ENCODE measurements around the gene RPS5. TPM values are rescaled to one million over a fixed set of nuclear protein-coding genes. Genes with fewer than 3 reads are reported as not detected.

The RPS5 gene
- total RNA-seq (2022; extraction: Qiagen RNA extraction): 2,190 to 2,596 TPM (median 2,481 TPM) in 5 replicates

DNA sequence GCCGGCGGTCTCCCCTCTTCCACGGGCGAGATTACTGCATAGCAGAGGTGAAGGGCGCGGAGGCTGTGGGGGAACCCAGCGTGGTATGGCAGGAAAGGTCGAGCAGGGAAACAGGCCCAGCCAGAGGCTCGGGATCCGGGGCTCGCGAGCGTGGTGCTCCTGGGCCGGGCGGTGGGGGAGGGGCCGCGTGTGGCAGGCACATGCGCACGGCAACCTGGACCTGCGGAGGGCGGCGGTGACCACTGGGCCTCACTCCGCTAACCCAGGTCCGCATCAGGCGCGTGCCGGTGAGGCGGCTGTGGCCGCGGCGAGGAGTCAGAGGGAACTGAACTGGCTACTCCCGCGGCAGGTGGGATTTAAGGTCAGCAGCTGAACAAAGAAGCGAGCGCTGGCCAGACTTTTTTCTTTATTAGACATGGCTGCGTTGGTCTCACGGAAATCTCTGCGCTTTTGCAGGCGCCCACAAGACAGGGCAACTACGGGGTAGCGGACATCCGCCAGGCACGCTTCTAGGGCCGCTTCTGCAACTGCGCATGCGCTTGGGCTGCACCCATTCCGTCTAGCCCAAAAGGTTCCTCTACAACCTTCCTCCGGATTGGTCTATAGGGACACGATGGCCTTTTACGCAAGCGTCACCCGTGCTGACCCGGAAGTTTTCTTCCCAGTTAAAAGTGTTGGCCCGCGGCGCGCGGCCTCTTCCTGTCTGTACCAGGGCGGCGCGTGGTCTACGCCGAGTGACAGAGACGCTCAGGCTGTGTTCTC, at the start of gene RPS5:
RPS5 (plus strand) TSS at position 694 of the 762 bp plus-strand sequence. CDS start 869 bp downstream, outside the sequence.

DNA sequence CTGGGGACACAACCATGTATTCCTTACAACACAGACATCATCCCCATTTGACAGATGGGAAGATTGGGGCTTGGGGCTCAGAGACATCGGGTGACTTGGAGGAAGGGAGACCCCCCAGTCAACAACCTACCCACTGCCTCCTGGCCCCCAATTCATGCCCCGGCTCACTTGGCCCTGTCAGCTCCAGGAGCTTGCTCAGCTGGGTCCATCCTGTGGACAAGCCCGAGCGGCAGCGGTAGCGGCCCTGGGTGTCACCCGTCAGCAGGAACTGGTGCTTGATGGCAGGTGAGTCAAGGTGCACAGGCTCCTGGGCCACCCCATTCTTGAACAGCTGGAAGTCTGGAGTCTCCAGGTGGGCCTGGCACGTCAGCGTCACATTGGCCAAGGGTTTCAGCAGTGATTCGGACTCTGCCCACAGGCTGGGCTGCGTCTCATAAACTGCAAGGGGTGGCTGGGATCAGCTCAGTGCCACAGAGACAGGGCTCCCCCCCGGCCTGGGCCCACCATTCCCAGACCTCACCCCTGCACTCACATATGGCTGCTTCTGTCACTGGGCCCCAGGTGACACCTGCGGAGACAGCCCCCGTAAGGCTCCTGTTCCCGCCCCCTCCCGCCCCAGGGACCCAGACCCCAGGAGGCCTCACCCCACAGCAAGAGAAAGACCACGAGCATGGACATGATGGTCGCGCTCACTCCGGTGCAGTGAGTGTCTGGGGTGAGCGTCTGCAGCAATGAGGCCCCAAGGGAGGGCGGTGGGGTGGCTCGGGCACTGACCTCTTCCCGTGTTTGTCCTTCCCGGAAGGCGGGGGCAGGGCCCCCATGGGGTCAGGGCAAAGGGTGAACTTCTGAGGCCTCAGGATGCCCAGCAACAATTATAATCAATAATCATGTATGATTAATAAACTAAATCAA, 34.1 kb upstream of the RPS5 start, which contains the start of gene A1BG:
A1BG (minus strand) TSS at position 733 of the 912 bp plus-strand sequence; CDS start at position 678, 55 bp downstream.

DNA sequence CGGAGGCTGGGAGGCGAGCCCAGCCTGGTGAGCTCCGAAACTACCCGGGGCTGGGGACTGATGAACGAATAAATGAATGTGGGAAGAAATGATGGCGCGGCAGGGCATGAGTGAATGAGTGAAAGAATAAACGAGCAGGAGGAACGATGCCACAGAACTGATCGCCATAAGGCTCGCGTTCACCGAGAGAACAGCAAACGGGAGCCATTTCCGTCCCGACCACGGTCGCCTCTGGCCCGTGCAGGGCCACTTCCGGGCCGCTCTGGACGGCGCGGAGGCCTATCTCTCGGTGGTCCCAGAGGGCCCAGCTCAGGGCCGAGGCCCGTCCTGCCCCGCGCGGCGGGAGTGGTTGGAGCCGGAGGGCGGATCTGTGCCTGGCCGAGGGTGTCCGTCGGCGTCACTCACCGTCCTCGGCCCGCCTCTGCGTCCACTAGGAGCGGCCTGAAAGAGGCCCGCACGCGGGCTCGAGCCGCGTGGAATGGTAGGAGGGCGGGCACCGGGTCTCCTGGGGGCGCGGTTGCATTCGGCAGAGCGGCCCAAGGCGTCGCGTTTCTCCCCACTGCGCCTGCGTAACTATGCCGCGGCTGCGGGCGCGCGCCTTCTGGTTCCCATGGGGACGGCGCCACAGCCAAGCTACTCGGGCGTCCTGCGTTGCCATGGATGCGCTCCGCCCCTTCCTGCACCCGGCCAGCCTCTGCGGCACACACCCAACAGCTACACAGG, 24.6 kb upstream of the RPS5 start, which contains the start of gene ZNF497:
ZNF497 (minus strand) TSS at position 480 of the 723 bp plus-strand sequence. CDS start 5,116 bp downstream, outside the sequence.

GRCh38 chr19:58380662-58381459, 6.2 kb upstream of the RPS5 start, which contains the start of gene ZNF837:
Gene ZNF837, minus strand, starts transcription at chr19:58381030. Its CDS starts 11,698 bp downstream, at chr19:58369332.

GRCh38 chr19:58395220-58395978, 8.3 kb downstream of the RPS5 start, which contains the start of gene RNF225:
Gene RNF225, plus strand, starts transcription at chr19:58395656. Its CDS starts 434 bp downstream, at chr19:58396090.

DNA sequence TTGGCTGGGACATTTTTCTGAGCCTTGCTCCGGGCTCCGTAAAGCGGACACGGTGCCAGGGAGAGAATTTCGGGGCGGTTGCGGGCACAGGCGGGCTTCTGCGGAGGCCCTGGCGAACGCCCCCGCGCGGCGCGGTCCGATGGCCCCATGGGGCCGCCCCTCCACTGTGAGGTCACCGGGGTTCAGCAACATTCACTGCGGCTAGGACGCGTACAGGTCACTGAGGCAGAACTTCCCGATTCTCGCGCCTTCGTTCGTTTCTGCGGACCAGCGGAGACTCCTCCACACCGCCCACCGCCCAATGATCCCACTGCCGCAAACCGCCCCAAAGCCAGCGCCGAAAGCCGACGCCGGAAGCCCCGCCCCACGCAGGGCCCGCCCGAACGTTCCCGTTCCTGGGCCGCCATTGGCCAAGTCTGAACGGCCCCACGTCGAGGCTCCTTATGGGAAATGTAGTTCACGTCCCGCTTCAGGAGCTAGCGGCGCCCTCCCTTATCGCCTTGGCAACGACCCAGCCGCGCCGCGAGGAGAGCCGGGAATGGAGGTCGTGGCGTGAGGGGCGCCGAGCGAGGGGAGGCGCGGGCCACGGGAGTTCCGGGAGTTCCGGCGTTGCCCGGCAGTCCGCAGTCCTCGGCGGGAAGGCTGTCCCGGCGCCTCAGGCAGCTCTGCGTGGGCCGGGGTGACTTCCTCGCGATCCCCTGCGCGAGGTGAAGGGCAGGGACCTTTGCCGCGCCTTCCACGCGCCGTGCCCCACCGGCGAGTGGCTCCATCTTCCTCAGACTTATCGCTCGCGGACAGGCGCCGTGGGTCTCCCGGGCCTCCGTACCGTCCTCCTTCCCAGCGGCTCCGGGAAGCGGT, 21.3 kb downstream of the RPS5 start, which contains the start of gene ZNF584:
ZNF584 (plus strand) TSS at position 498 of the 858 bp plus-strand sequence. CDS start 499 bp downstream, outside the sequence.

DNA sequence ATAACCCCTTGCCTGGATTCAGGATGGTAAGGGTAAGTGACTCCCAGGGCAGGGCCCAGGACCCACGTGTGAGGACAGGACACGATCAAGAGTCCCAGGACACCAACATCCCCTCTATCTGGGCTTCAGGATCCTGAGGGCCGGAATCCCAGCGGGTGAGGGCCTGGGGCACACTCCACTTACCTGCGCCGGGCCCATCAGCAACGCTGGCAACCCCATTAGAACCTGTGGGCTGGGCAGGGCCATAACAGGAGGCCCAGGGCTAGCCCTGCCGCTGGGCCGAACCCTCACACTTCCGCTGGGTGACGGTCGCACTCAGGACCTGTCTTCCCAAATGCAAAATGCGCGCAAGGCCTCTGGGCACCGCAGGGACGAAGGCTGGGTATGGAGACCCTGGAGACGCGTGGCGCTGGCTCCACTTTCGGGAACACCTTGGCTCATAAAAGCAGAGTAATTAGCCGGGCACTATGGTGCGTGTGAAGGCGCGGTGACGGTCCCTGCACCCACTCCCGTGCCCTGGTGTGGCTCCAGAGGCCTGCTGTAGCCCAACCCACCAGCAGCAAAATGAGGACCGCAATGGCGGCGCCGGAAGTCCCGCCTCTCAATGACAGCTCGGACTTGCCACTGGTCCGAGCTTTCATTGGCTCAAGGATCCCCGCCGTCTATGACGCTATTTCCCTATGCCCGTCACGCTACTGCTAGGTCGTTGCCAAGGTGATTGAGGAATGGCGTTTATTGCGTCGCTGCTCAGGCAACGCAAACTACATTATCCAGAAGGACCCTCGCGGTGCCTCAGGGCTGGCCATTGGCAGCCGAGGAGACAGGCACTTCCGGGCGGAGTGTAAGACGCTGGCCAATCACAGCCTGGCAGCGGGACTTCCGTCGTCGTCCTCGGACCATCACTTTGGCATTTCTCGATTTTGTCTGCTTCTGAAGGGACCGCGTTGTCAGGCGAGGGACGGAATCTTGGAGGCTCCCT, 52.8 kb downstream of the RPS5 start, which contains the start of gene ZNF132:
ZNF132 (minus strand) TSS at position 578 of the 979 bp plus-strand sequence; CDS start at position 246, 332 bp downstream.

Other genes with a start within 250 kb of the RPS5 start
- 2.6 to 3.3 TPM (median 3.1 TPM) in 5 replicates for gene ZNF329, start 236.5 kb upstream of the RPS5 start, total RNA-seq (2022; extraction: Qiagen RNA extraction)
- gene ZNF274, start 204.2 kb upstream of the RPS5 start, total RNA-seq (2022; extraction: Qiagen RNA extraction): 14.3 to 16.5 TPM (median 14.7 TPM) in 5 replicates
- 17.7 to 20.7 TPM (median 18.4 TPM) in 5 replicates for gene ZNF544, start 158.4 kb upstream of the RPS5 start, total RNA-seq (2022; extraction: Qiagen RNA extraction)
- gene ZNF8, start 108.3 kb upstream of the RPS5 start, total RNA-seq (2022; extraction: Qiagen RNA extraction): 0.89 to 1.8 TPM (median 0.97 TPM) in 5 replicates
- 88.3 to 104 TPM (median 94.1 TPM) in 5 replicates for gene ERVK3-1, start 81.9 kb upstream of the RPS5 start, total RNA-seq (2022; extraction: Qiagen RNA extraction)
- gene ZSCAN22, start 60.3 kb upstream of the RPS5 start, total RNA-seq (2022; extraction: Qiagen RNA extraction): 2.2 to 3.0 TPM (median 2.5 TPM) in 5 replicates
- gene A1BG, start 33.8 kb upstream of the RPS5 start, total RNA-seq (2022; extraction: Qiagen RNA extraction): 5.8 to 14.5 TPM (median 12.7 TPM) in 5 replicates
- 0.92 to 1.5 TPM (median 1.1 TPM) in 5 replicates for gene ZNF497, start 24.5 kb upstream of the RPS5 start, total RNA-seq (2022; extraction: Qiagen RNA extraction)
- gene ZNF837, start 6.2 kb upstream of the RPS5 start, total RNA-seq (2022; extraction: Qiagen RNA extraction): 0.89 to 1.7 TPM (median 1.4 TPM) in 5 replicates
- gene RNF225, start 8.4 kb downstream of the RPS5 start, total RNA-seq (2022; extraction: Qiagen RNA extraction): 0.08 to 0.17 TPM in 2 of 5 replicates, not detected in the others
- gene ZNF584, start 21.4 kb downstream of the RPS5 start, total RNA-seq (2022; extraction: Qiagen RNA extraction): 16.9 to 20.4 TPM (median 17.9 TPM) in 5 replicates
- 0.08 to 0.17 TPM (median 0.13 TPM) in 5 replicates for gene ZNF132, start 52.9 kb downstream of the RPS5 start, total RNA-seq (2022; extraction: Qiagen RNA extraction)
- gene ZNF324B, start 64.4 kb downstream of the RPS5 start, total RNA-seq (2022; extraction: Qiagen RNA extraction): 5.9 to 7.6 TPM (median 6.6 TPM) in 5 replicates
- gene ZNF324, start 79.8 kb downstream of the RPS5 start, total RNA-seq (2022; extraction: Qiagen RNA extraction): 9.1 to 11.7 TPM (median 9.8 TPM) in 5 replicates
- 11.4 to 13.4 TPM (median 13.0 TPM) in 5 replicates for gene ZNF446, start 89.1 kb downstream of the RPS5 start, total RNA-seq (2022; extraction: Qiagen RNA extraction)
- 20.6 to 35.2 TPM (median 29.0 TPM) in 5 replicates for gene SLC27A5, start 124.7 kb downstream of the RPS5 start, total RNA-seq (2022; extraction: Qiagen RNA extraction)
- gene ZBTB45, start 132.5 kb downstream of the RPS5 start, total RNA-seq (2022; extraction: Qiagen RNA extraction): 14.9 to 20.7 TPM (median 19.4 TPM) in 5 replicates
- 646 to 765 TPM (median 655 TPM) in 5 replicates for gene TRIM28, start 156.8 kb downstream of the RPS5 start, total RNA-seq (2022; extraction: Qiagen RNA extraction)
- 180 to 216 TPM (median 198 TPM) in 5 replicates for gene CHMP2A, start 167.8 kb downstream of the RPS5 start, total RNA-seq (2022; extraction: Qiagen RNA extraction)
- gene UBE2M, start 171.3 kb downstream of the RPS5 start, total RNA-seq (2022; extraction: Qiagen RNA extraction): 114 to 144 TPM (median 135 TPM) in 5 replicates
- 10.8 to 15.2 TPM (median 13.2 TPM) in 5 replicates for gene MZF1, start 186.1 kb downstream of the RPS5 start, total RNA-seq (2022; extraction: Qiagen RNA extraction)

Data from A549 treated with Hydrocortisone at 1 μM for 4 hours (cell line).